ENCODE measurements around the gene KCNN1. TPM values are rescaled to one million over a fixed set of nuclear protein-coding genes. Genes with fewer than 3 reads are reported as not detected.

KCNN1 gene
- total RNA-seq, 1 experiment from 2014 or later: 9.2 TPM

- Histone ChIP-seq H4K5ac (ENCODE audit: insufficient read length, low read depth, low read length) (peak overlapping the region; percentile 57), H4K8ac (replicated peaks; ENCODE audit: insufficient read length, low read depth, low read length) (peak overlapping the region; percentile 88), H3K56ac (ENCODE audit: insufficient read length, low read depth, low read length) (no peak overlapping the region), H3K4me2 (ENCODE audit: insufficient read depth, insufficient read length, low read length) (no peak overlapping the region), H2BK120ac (ENCODE audit: low read depth, low read length, poor library complexity, severe bottlenecking) (no peak overlapping the region), H3K9ac (ENCODE audit: extremely low read depth, insufficient read length, low read length) (no peak overlapping the region), H3K18ac (ENCODE audit: insufficient read length, low read depth, low read length) (peak overlapping the region; percentile 31), H2BK12ac (ENCODE audit: insufficient read length, low read depth, low read length) (no peak overlapping the region), H3K27me3 (ENCODE audit: insufficient read depth, low read length) (no peaks in the 10 kb centered on the region), H2BK5ac (ENCODE audit: insufficient read length, low read length) (no peak overlapping the region), H4K91ac (ENCODE audit: insufficient read length, low read depth, low read length) (peak overlapping the region; percentile 83), H2BK20ac (ENCODE audit: low read depth, low read length, poor library complexity, severe bottlenecking) (no peak overlapping the region), H3K14ac (ENCODE audit: insufficient read depth, low read length) (no peak overlapping the region; the same call in 1 of the 2 replicates), H3T11ph (ENCODE audit: low read length) (no peak overlapping the region), H3K9me3 (ENCODE audit: control insufficient read depth, low read depth, low read length) (no peaks in the 10 kb centered on the region), H4K20me1 (ENCODE audit: control insufficient read depth, insufficient read depth, insufficient read length) (no peaks in the 10 kb centered on the region), H3K79me1 (ENCODE audit: insufficient read depth, low read depth, low read length, poor library complexity, severe bottlenecking) (no peaks in the 10 kb centered on the region), H3K23ac (ENCODE audit: insufficient read length, low read depth, low read length) (no peak overlapping the region), H2AK5ac (ENCODE audit: insufficient read length, low read length) (no peak overlapping the region), H3K4me1 (ENCODE audit: insufficient read depth, low read length) (no peaks in the 10 kb centered on the region; the same call in 1 of the 2 replicates), H2BK15ac (ENCODE audit: low read depth, low read length) (no peak overlapping the region), H3K79me2 (ENCODE audit: insufficient read depth, low read length) (no peaks in the 10 kb centered on the region), H3K23me2 (ENCODE audit: insufficient read length, low read depth, low read length, poor library complexity, severe bottlenecking) (no peaks in the 10 kb centered on the region), H3K4ac (ENCODE audit: low read depth, low read length) (no peak overlapping the region), H3K27ac (ENCODE audit: insufficient read length, low read depth, low read length) (no peak overlapping the region), H2AFZ (ENCODE audit: low read length) (no peak overlapping the region)
- no peak for DNase-seq
- Mint-ChIP-seq H3K4me3 (no peak overlapping the region), H3K27ac (no peak overlapping the region), H3K9me3 (no peaks in the 10 kb centered on the region; a peak in 1 of 5 replicates), H3K4me1 (peaks cover 6 to 13% of the 10 kb centered on the region in 2 experiments), H3K36me3 (ENCODE audit: insufficient read depth in 1 of 3, low read depth in 3 of 3) (peaks cover 0 to 2% (median 0%) of the 10 kb centered on the region in 3 experiments; a peak in 2 of 7 replicates), H3K27me3 (ENCODE audit: low read depth) (0 out of 2 replicates have a peak, but pooled peaks cover 2% of the 10 kb centered on the region)
- WGBS (ENCODE audit: extremely low coverage, insufficient read length, low lambda C conversion rate): no CpG with 5 or more reads among the region's 21 CpGs
- no peak for TF ChIP-seq CTCF (conservative IDR thresholded peaks at IDR 0.05)
These were observed 54.3 kb downstream of the KCNN1 start for GRCh38 chr19:18021121-18021755.

All from H9 (cell line).